ENCODE data around the gene HOMER2. TPM values are rescaled to one million over a fixed set of nuclear protein-coding genes. Genes with fewer than 3 reads are reported as not detected.

The HOMER2 gene
- total and polyA plus RNA-seq, 2 experiments from 2014 or later: 10.8 to 23.9 TPM

- Mint-ChIP-seq H3K36me3 (ENCODE audit: low read depth) (no peaks in the 10 kb centered on the region; the same call in 2 of the 3 replicates), H3K27me3 (ENCODE audit: insufficient read depth, low read depth, poor library complexity) (peaks cover 6% of the 10 kb centered on the region), H3K4me3 (no peak overlapping the region), H3K27ac (no peak overlapping the region), H3K9me3 (no peaks in the 10 kb centered on the region), H3K4me1 (peaks cover 5% of the 10 kb centered on the region; the same call in 2 of the 3 replicates)
- Histone ChIP-seq H4K20me1 (replicated peaks; ENCODE audit: insufficient read depth) (no peaks in the 10 kb centered on the region), H3K4me1 (ENCODE audit: insufficient read depth) (no peaks in the 10 kb centered on the region), H3K4me3 (no peak overlapping the region), H3K36me3 (ENCODE audit: insufficient read depth) (no peaks in the 10 kb centered on the region), H2AFZ (no peak overlapping the region), H3K27ac (ENCODE audit: low read depth) (no peak overlapping the region), H3F3A (replicated peaks; ENCODE audit: low read depth) (no peaks in the 10 kb centered on the region), H3K27me3 (ENCODE audit: insufficient read depth) (no peaks in the 10 kb centered on the region), H3K4me2 (no peak overlapping the region), H3K79me2 (replicated peaks; ENCODE audit: insufficient read depth) (no peaks in the 10 kb centered on the region; the same call in 1 of the 2 replicates), H3K9me2 (ENCODE audit: insufficient read depth) (no peaks in the 10 kb centered on the region)
- TF ChIP-seq STAT1 (IDR thresholded peaks at IDR 0.05; ENCODE audit: unreplicated experiment): no peak
- ATAC-seq (no peak), DNase-seq (ENCODE audit: low spot score) (no peak)
These were observed 18.2 kb downstream of the HOMER2 start for GRCh38 chr15:82934100-82934880.

GRCh38 chr15:82933576-82933975 lies 18.9 kb downstream of the HOMER2 start:
- H3K27me3 ChIP-seq (ENCODE audit: insufficient read depth): no peaks in the 10 kb centered on the region
- H3K36me3 ChIP-seq (ENCODE audit: insufficient read depth): no peaks in the 10 kb centered on the region
- no peak for DNase-seq (ENCODE audit: low spot score)
- H3K4me3 ChIP-seq: no peak overlapping the region
- no peaks in the 10 kb centered on the region; the same call in 2 of the 3 replicates for H3K36me3 Mint-ChIP-seq (ENCODE audit: low read depth)
- H3K9me2 ChIP-seq (ENCODE audit: insufficient read depth): no peaks in the 10 kb centered on the region
- no peaks in the 10 kb centered on the region for H3K79me2 ChIP-seq (replicated peaks; ENCODE audit: insufficient read depth)
- no peaks in the 10 kb centered on the region for H4K20me1 ChIP-seq (replicated peaks; ENCODE audit: insufficient read depth)
- no peak overlapping the region for H3K4me2 ChIP-seq
- no peak overlapping the region for H3K27ac Mint-ChIP-seq
- H3K27ac ChIP-seq (ENCODE audit: low read depth): no peak overlapping the region
- H2AFZ ChIP-seq: no peak overlapping the region
- H3K4me1 ChIP-seq (ENCODE audit: insufficient read depth): no peaks in the 10 kb centered on the region
- H3K4me3 Mint-ChIP-seq: no peak overlapping the region
- no peaks in the 10 kb centered on the region for H3K9me3 Mint-ChIP-seq
- H3K27me3 Mint-ChIP-seq (ENCODE audit: insufficient read depth, low read depth, poor library complexity): peaks cover 6% of the 10 kb centered on the region
- peaks cover 5% of the 10 kb centered on the region; the same call in 2 of the 3 replicates for H3K4me1 Mint-ChIP-seq
- no peaks in the 10 kb centered on the region for H3F3A ChIP-seq (replicated peaks; ENCODE audit: low read depth)
- no peak for ATAC-seq
- TF ChIP-seq EZH2 (IDR thresholded peaks at IDR 0.05; ENCODE audit: low read depth, unreplicated experiment): no peak
- TF ChIP-seq STAT1 (IDR thresholded peaks at IDR 0.05; ENCODE audit: unreplicated experiment): no peak
- no peak for TF ChIP-seq REST (IDR thresholded peaks at IDR 0.05; ENCODE audit: unreplicated experiment)
- TF ChIP-seq CREB1 (CRISPR knock-in tag; IDR thresholded peaks at IDR 0.05; ENCODE audit: low read depth): no peak
- no peak for TF ChIP-seq ZNF114 (CRISPR knock-in tag; IDR thresholded peaks at IDR 0.05)
- no peak for TF ChIP-seq EZH2phosphoT487 (IDR thresholded peaks at IDR 0.05; ENCODE audit: unreplicated experiment)
- TF ChIP-seq CTCF (conservative IDR thresholded peaks at IDR 0.05; ENCODE audit: low read depth in 2 of 2): no peak
- TF ChIP-seq ZNF331 (CRISPR knock-in tag; IDR thresholded peaks at IDR 0.05; ENCODE audit: low read depth): no peak
- TF ChIP-seq NANOG (IDR thresholded peaks at IDR 0.05; ENCODE audit: borderline replicate concordance): no peak
- no peak for TF ChIP-seq JUNB (IDR thresholded peaks at IDR 0.05; ENCODE audit: unreplicated experiment)
- TF ChIP-seq ETS1 (IDR thresholded peaks at IDR 0.05): no peak
- TF ChIP-seq POLR2AphosphoS5 (IDR thresholded peaks at IDR 0.05; ENCODE audit: low read depth): no peak

Data from GM23338 (cell line).